Kidney (tissue), 14 donors: ENCODE data around the gene ASPHD1. TPM values are rescaled to one million over a fixed set of nuclear protein-coding genes. Genes with fewer than 3 reads are reported as not detected.

Experiments used
- DNase-seq, 5 donors: peaks; one replicate each; pipeline ENCODE4 v3.0.0-alpha.2; 2013 to 2020
- FAIRE-seq: peaks from 2 replicates; lab custom pipeline; 2012; peaks lifted over from hg19 to GRCh38; lab: Jason Lieb, UNC
- H3K27ac ChIP-seq, 2 donors: one replicate each; pipeline ENCODE4 v1.7.0; 2013; ENCODE audit warnings: low read depth in 2 of 2, low read length in 2 of 2, inconsistent platforms in 1 of 2
- H3K27me3 ChIP-seq: one replicate; pipeline ENCODE4 v1.7.1; 2013; ENCODE audit warnings: low read length, inconsistent platforms; ENCODE audit not compliant: control insufficient read depth, insufficient read depth
- H3K36me3 ChIP-seq, 3 donors: one replicate each; pipeline versions ENCODE4 v1.7.0 to v1.7.1; 2013; ENCODE audit warnings: low read length in 3 of 3, control low read depth in 1 of 3, inconsistent platforms in 1 of 3; ENCODE audit not compliant: insufficient read depth in 3 of 3, control insufficient read depth in 2 of 3
- H3K4me1 ChIP-seq, 3 donors: one replicate each; pipeline versions ENCODE4 v1.7.0 to v1.7.1; 2013; ENCODE audit warnings: low read length in 3 of 3, inconsistent platforms in 1 of 3, low read depth in 1 of 3; ENCODE audit not compliant: control insufficient read depth in 2 of 3, insufficient read depth in 2 of 3
- H3K4me3 ChIP-seq, 3 donors: one replicate each; pipeline versions ENCODE4 v1.7.0 to v1.8.1; 2013; ENCODE audit warnings: low read length in 3 of 3, control low read depth in 1 of 3, inconsistent platforms in 1 of 3
- H3K9ac ChIP-seq, 3 donors: one replicate each; pipeline versions ENCODE4 v1.7.0 to v1.7.1; 2013; ENCODE audit warnings: low read length in 3 of 3, control low read depth in 1 of 3, inconsistent platforms in 1 of 3
- H3K9me3 ChIP-seq, 3 donors: one replicate each; pipeline versions ENCODE4 v1.7.0 to v1.7.1; 2013; ENCODE audit warnings: low read length in 3 of 3, control low read depth in 1 of 3, inconsistent platforms in 1 of 3; ENCODE audit not compliant: control insufficient read depth in 2 of 3, insufficient read depth in 1 of 3
- CTCF ChIP-seq: IDR thresholded peaks from 3 replicates; pipeline ENCODE4 v1.5.1; 2012; ENCODE audit warnings: mild to moderate bottlenecking, moderate library complexity, borderline replicate concordance; ENCODE audit not compliant: insufficient read depth; ENCODE audit errors: extremely low read depth
- intact Hi-C: fragments of 100-400 bp; cut with DNase I; formaldehyde crosslinking; loops from one replicate; pipeline ENCODE4 v1.11.1; 2022
- polyA plus RNA-seq: library from polyadenylated mRNA; stranded (reverse); fragments of 350-450 nt; fragmentation: Illumina TruSeq; extraction: RNeasy Lipid Tissue Mini Kit (QIAGEN cat#74804); gene quantifications from one replicate; pipeline ENCODE4 v1.2.3, GENCODE V29; 2014; ENCODE audit warnings: low read depth, low replicate concordance; ENCODE audit not compliant: insufficient read depth
- total RNA-seq: library from RNA; stranded (reverse); fragmentation: NEBNext Ultra II Directional; extraction: Animal tissue kit (Norgen Biotek cat#: 25700); gene quantifications from one replicate; pipeline ENCODE4 v1.2.1, GENCODE V29; 2021
- donor health status: control.
- donor health status: control.
- donor health status: control.
- donor health status: control.
- donor health status: control.
- donor health status: DM: yes; HTN: yes; CAD: no.
- donor health status: Normal renal cell carcinoma (clear cell type).

Gene ASPHD1
- total and polyA plus RNA-seq, 2 donors from 2014 or later: 6.1 to 8.9 TPM

DNA sequence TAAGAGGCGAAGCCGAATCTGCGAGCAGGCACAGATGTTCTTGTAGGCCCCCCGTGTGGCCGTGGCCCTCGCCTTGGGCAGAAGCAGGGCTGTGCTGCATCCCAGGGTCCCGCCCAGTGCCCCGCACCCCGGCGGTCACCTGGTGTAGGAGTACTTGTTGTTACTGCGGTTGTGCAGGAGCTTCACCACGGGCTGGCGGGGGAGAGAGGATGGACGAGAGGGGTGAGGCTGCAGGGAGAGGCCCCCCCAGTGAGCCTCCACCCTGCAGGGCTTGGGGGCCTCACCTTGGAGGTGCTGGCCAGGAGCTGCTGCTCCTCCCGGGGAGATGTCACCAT, 11.4 kb downstream of the ASPHD1 start:
- H3K9ac ChIP-seq: no peak overlapping the region
- no peaks in the 10 kb centered on the region for H3K27me3 ChIP-seq
- H3K27ac ChIP-seq: no peak overlapping the region
- H3K4me3 ChIP-seq: no peak overlapping the region
- H3K4me1 ChIP-seq: no peaks in the 10 kb centered on the region
- intact Hi-C loops: no loop called here
- DNase-seq (no peak), FAIRE-seq (no peak)
- no peaks in the 10 kb centered on the region for H3K9me3 ChIP-seq
- TF ChIP-seq CTCF: no peak
- no peaks in the 10 kb centered on the region for H3K36me3 ChIP-seq

DNA sequence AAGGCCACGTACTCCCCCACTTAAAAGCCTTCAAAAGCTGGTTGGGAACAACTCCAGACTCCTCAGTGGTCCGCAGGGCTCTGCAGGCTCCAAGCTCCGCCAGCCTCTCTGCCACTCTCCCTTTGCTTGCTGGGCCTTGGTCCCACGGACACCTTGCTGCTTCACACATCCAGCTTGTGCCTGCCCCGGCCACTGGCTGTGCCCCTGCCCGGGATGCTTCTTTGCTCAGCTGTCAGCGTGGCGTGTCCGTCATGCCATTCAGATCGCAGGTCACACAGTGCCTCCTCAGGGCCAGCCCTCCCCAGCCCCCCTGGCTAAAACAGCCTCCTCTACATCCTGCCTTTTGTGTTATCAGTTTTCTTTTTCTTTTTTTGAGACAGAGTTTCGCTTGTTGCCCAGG, 11.8 kb downstream of the ASPHD1 start:
- H3K9me3 ChIP-seq: no peaks in the 10 kb centered on the region
- H3K9ac ChIP-seq: no peak overlapping the region
- TF ChIP-seq CTCF: no peak
- H3K36me3 ChIP-seq: no peaks in the 10 kb centered on the region
- intact Hi-C loops: no loop called here
- H3K4me3 ChIP-seq: no peak overlapping the region
- no peak for FAIRE-seq
- no peak overlapping the region for H3K27ac ChIP-seq
- no peaks in the 10 kb centered on the region for H3K4me1 ChIP-seq
- H3K27me3 ChIP-seq: no peaks in the 10 kb centered on the region
- peak in 1 of 5 donors; percentile 17 for DNase-seq

GRCh38 chr16:29913514-29913913, 13.2 kb downstream of the ASPHD1 start:
- Histone ChIP-seq H3K9me3 (no peaks in the 10 kb centered on the region), H3K27ac (no peak overlapping the region), H3K9ac (no peak overlapping the region), H3K4me3 (no peak overlapping the region), H3K36me3 (no peaks in the 10 kb centered on the region), H3K4me1 (no peaks in the 10 kb centered on the region), H3K27me3 (no peaks in the 10 kb centered on the region)
- intact Hi-C loops: no loop called here
- TF ChIP-seq CTCF: no peak
- DNase-seq (no peak), FAIRE-seq (no peak)

GRCh38 chr16:29915590-29916247, 15.4 kb downstream of the ASPHD1 start:
- intact Hi-C loops: no loop called here
- H3K9ac ChIP-seq: no peak overlapping the region
- no peaks in the 10 kb centered on the region for H3K27me3 ChIP-seq
- no peaks in the 10 kb centered on the region for H3K4me1 ChIP-seq
- no peak overlapping the region for H3K27ac ChIP-seq
- DNase-seq (no peak), FAIRE-seq (no peak)
- H3K9me3 ChIP-seq: no peaks in the 10 kb centered on the region
- TF ChIP-seq CTCF: no peak
- no peak overlapping the region for H3K4me3 ChIP-seq
- peaks cover 0 to 9% (median 7%) of the 10 kb centered on the region in 3 donors for H3K36me3 ChIP-seq
